Heart right ventricle (tissue), 16 donors: ENCODE results near the gene GATA6. TPM values are rescaled to one million over a fixed set of nuclear protein-coding genes. Genes with fewer than 3 reads are reported as not detected.

ENCODE experiments used
- ATAC-seq, 8 donors: fragments of 200-7000 bp; cut with Tn5 transposase; one replicate each; pipeline ENCODE4 v1.9.1; 2020; ENCODE audit warnings: mild to moderate bottlenecking in 8 of 8, moderate library complexity in 8 of 8, moderate number of reproducible peaks in 1 of 8
- DNase-seq, 2 donors: peaks; one replicate each; pipeline ENCODE4 v3.0.0-alpha.2; 2020
- H3K27ac ChIP-seq, 10 donors: fragments of 200-600 bp; sonication (generic) in 2 of 10; one replicate each; pipeline versions ENCODE4 v1.5.0 to v1.8.0; 2020 to 2022; ENCODE audit warnings: mild to moderate bottlenecking in 3 of 10
- H3K27me3 ChIP-seq, 7 donors: fragments of 200-600 bp; one replicate each; pipeline ENCODE4 v1.8.0; 2021 to 2022; ENCODE audit warnings: mild to moderate bottlenecking in 2 of 7
- H3K36me3 ChIP-seq, 9 donors: fragments of 200-600 bp; sonication (generic) in 1 of 9; one replicate each; pipeline versions ENCODE4 v1.5.0 to v1.8.0; 2020 to 2022; ENCODE audit warnings: mild to moderate bottlenecking in 2 of 9
- H3K4me1 ChIP-seq, 9 donors: fragments of 200-600 bp; sonication (generic) in 1 of 9; one replicate each; pipeline versions ENCODE4 v1.5.0 to v1.8.0; 2020 to 2022; ENCODE audit warnings: mild to moderate bottlenecking in 4 of 9
- H3K4me3 ChIP-seq, 10 donors: fragments of 200-600 bp; sonication (generic) in 2 of 10; one replicate each; pipeline versions ENCODE4 v1.5.0 to v1.8.0; 2020 to 2022; ENCODE audit warnings: mild to moderate bottlenecking in 7 of 10, moderate library complexity in 2 of 10
- H3K9me3 ChIP-seq, 11 donors: fragments of 200-600 bp in 10 of 11; sonication (generic) in 2 of 11; one replicate each; pipeline versions ENCODE4 v1.5.0 to v1.8.0; 2013 to 2022; ENCODE audit warnings: mild to moderate bottlenecking in 2 of 11, control low read depth in 1 of 11, moderate library complexity in 1 of 11
- WGBS, 2 donors: extraction: QIAGEN DNeasy Blood & Tissue Kit; methylation state at CpG; one replicate each; pipeline ENCODE4 v1.1.7; 2013; ENCODE audit warnings: inconsistent platforms in 1 of 2; 5-methylcytosine and 5-hydroxymethylcytosine counted together
- intact Hi-C, 10 donors: fragments of 100-400 bp; cut with DNase I; formaldehyde crosslinking; loops; one replicate each; pipeline versions ENCODE4 v1.11.1 to v1.14.2; 2022
- polyA plus RNA-seq, 2 donors: library from polyadenylated mRNA; stranded (reverse); fragments of 200-250 nt; gene quantifications; one replicate each; pipeline ENCODE4 v1.2.3, GENCODE V29; 2013
- total RNA-seq, 10 donors: library from RNA; stranded (reverse); fragmentation: NEBNext Ultra II Directional in 3 of 10; extraction: Animal tissue kit (Norgen Biotek cat#: 25700) in 3 of 10; gene quantifications; one replicate each; pipeline versions ENCODE4 v1.2.1 to v1.2.4, GENCODE V29; 2021 to 2023
- TF ChIP-seq, protein P1 (sequence below), 9 donors: fragments of 200-600 bp; sonication (generic) in 2 of 9; IDR thresholded peaks; one replicate each; pipeline versions ENCODE4 v1.5.0 to v1.8.0; 2021 to 2022; ENCODE audit warnings: antibody characterized with exemption in 9 of 9, mild to moderate bottlenecking in 5 of 9, moderate library complexity in 1 of 9
- donor health status: Arrhythmogenic right ventricular cardiomyopathy.
- donor health status: ischemic (EF 13 %, LVEDD 7.1; RV severe dilation, severe dysfunction).
- donor health status: healthy with polysubstance abuse.
- donor health status: DM: no; HTN: yes; CAD: no.
- donor health status: DM: no; HTN: no; CAD: no.
- donor health status: ischemic (EF 25% LVEDD 6.9; RV normal size, moderate dysfunction).
- donor health status: ischemic (EF 25% LVEDD 5.7; RV mildly dilated, moderate dysfunction).
- donor health status: healthy.
- donor health status: DM: yes; HTN: yes; CAD: no.
- donor health status: Ischemic cardiomyopathy.
- donor health status: ischemic (EF 35%, LVEDD 5.7; RV mildly dilated, moderate dysfunction).
- donor health status: nonischemic (EF 11% LVEDD 7.7; RV severe dilation, severe dysfunction).
- donor health status: DM: yes; HTN: yes; CAD: no.
- donor health status: PGD.
- donor health status: ischemic (EF 29% LVEDD 5.4; RV normal size, mild dysfunction).
- donor health status: nonischemic (EF 23%, LVEDD 6.1; RV moderate dilation, normal function).

The GATA6 gene
- total and polyA plus RNA-seq, 12 donors = 36.7 to 99.5 (median 69.0) TPM

DNA sequence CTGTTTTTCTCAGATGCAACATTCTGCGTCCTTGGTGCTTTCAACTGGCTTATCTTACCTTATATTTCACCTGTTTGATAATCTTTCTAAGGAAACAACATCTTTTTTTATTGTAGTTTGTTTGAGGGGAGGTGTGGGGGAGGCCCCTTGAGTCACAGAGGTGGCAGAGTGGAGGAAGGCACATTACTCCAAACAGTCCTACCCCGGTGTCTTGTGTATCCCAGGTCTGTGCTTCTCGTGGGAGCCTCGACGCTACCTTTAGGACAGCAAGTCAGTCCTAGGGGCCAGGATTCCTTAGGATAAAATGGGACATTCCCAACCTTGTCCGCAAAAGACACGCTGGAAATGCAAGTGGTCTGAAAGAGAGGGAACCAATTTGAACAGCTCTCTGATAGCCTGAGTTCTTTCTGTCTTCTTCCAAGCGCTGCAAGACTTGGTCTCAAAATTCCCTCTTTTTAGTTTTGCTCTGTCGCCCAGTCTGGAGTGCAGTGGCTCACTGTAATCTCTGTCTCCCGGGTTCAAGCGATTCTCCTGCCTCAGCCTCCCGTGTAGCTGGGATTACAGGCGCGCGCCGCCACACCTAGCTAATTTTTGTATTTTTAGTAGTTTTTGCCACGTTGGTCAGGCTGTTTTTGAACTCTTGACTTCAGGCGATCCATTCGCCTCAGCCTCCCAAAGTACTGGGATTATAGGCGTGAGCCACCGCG is 4.0 kb downstream of the GATA6 start:
- WGBS, 2 donors = 38 to 44% methylated on average over 22 of the region's 22 CpGs
- intact Hi-C loops = loop anchor here in 7 of 10 donors (5.0 to 10.0 kb wide), 8 partner anchors 94 to 531 kb away; no protein-coding TSS in a partner anchor
- peaks cover 0 to 98% (median under 1%) of the 10 kb centered on the region in 7 donors for H3K27me3 ChIP-seq
- TF ChIP-seq, protein P1, sequence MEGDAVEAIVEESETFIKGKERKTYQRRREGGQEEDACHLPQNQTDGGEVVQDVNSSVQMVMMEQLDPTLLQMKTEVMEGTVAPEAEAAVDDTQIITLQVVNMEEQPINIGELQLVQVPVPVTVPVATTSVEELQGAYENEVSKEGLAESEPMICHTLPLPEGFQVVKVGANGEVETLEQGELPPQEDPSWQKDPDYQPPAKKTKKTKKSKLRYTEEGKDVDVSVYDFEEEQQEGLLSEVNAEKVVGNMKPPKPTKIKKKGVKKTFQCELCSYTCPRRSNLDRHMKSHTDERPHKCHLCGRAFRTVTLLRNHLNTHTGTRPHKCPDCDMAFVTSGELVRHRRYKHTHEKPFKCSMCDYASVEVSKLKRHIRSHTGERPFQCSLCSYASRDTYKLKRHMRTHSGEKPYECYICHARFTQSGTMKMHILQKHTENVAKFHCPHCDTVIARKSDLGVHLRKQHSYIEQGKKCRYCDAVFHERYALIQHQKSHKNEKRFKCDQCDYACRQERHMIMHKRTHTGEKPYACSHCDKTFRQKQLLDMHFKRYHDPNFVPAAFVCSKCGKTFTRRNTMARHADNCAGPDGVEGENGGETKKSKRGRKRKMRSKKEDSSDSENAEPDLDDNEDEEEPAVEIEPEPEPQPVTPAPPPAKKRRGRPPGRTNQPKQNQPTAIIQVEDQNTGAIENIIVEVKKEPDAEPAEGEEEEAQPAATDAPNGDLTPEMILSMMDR (IDR thresholded peaks at IDR 0.05) = no peak
- no peaks in the 10 kb centered on the region for H3K9me3 ChIP-seq
- H3K4me1 ChIP-seq = peaks cover 0 to 31% (median 12%) of the 10 kb centered on the region in 9 donors
- ATAC-seq (no peak), DNase-seq (no peak)
- peak overlapping the region; percentile 66 to 97 (median 85) for H3K4me3 ChIP-seq
- H3K36me3 ChIP-seq = peaks cover 0 to 51% (median 23%) of the 10 kb centered on the region in 9 donors
- peak overlapping the region; percentile 80 to 100 (median 97) for H3K27ac ChIP-seq

DNA sequence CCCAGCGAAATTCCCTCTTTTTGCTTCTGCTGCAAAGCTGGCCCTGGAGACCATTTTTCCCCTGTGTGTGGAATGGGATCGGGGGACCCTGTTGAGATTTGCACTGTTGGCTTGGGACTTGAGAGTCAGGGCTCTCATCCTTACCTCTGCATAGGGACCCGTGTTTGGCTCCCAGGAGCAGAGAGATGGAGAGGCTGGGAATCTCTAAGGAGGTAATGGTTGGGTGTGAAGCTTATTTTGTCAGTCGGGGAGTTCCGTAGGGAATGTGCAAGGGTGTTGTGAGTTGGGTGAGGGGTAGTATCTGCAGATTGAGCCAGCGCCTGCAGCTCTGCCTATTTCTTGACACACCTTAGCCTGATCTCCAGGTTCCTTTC is 4.5 kb downstream of the GATA6 start:
- peaks cover 0 to 31% (median 9%) of the 10 kb centered on the region in 9 donors for H3K4me1 ChIP-seq
- ATAC-seq = peak in 1 of 8 donors; percentile 3
- 25 to 47% methylated on average over 6 of the region's 6 CpGs for WGBS, 2 donors
- DNase-seq = no peak
- H3K9me3 ChIP-seq = no peaks in the 10 kb centered on the region
- peak overlapping the region; percentile 66 to 97 (median 85) for H3K4me3 ChIP-seq
- intact Hi-C loops = loop anchor here in 9 of 10 donors (2.0 to 10.0 kb wide), 10 partner anchors 93 to 531 kb away; no protein-coding TSS in a partner anchor
- H3K36me3 ChIP-seq = peaks cover 0 to 52% (median 23%) of the 10 kb centered on the region in 9 donors
- TF ChIP-seq, protein P1 (IDR thresholded peaks at IDR 0.05) = no peak
- H3K27ac ChIP-seq = peak overlapping the region; percentile 80 to 100 (median 97)
- H3K27me3 ChIP-seq = peaks cover 0 to 98% (median 0%) of the 10 kb centered on the region in 7 donors

DNA sequence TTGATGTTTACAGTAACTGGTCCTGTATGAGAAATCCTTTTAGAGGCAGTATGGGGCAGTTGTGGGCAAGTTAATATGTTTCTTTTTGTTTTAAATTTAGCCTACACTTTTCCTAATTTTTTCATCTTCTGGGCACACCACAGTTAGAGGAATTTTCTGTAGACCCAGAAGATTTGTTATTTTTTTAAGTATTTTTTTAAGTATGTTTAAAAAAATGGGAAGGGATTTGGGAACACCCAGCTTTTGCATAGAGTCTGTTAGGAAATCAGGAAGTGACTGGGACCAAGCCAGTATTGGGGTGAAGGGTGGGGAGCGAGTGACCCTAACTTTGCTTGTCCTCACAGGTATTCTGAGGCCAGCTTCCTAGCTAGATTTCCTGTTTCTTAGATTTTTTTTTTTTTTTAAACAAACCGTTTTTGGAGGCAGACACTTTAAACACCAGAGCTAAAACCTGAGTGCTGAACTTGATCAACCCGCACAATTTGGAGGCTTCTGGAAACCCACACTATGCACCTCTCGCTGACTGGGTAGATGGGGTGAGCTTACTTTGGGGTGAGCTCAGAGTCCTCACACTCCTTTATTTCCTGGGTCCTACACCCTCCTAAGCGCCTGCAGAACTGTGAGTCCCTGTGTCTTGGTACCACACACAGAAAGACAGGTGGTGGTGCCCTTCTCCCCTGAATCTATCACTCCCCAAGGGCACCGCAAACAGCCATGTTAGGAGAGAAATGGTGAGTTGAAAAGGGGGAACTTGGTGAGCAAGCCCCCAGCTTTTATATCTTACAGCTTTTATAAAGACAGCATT is 5.2 kb downstream of the GATA6 start:
- DNase-seq (no peak), ATAC-seq (peak in 5 of 8 donors; percentile 16 to 62 (median 44))
- intact Hi-C loops = loop anchor here in 9 of 10 donors (2.0 to 10.0 kb wide), 10 partner anchors 93 to 530 kb away; no protein-coding TSS in a partner anchor
- TF ChIP-seq, protein P1 (IDR thresholded peaks at IDR 0.05) = peak in 5 of 9 donors; percentile 4 to 35 (median 30)
- peaks cover 0 to 98% (median 0%) of the 10 kb centered on the region in 7 donors for H3K27me3 ChIP-seq
- peak overlapping the region; percentile 23 to 97 (median 85) for H3K4me3 ChIP-seq
- H3K27ac ChIP-seq = peak overlapping the region; percentile 80 to 100 (median 97)
- H3K36me3 ChIP-seq = peaks cover 0 to 53% (median 23%) of the 10 kb centered on the region in 9 donors
- peaks cover 0 to 34% (median 11%) of the 10 kb centered on the region in 9 donors for H3K4me1 ChIP-seq
- no peaks in the 10 kb centered on the region for H3K9me3 ChIP-seq
- WGBS, 2 donors = 22 to 38% methylated on average over 6 of the region's 6 CpGs

DNA sequence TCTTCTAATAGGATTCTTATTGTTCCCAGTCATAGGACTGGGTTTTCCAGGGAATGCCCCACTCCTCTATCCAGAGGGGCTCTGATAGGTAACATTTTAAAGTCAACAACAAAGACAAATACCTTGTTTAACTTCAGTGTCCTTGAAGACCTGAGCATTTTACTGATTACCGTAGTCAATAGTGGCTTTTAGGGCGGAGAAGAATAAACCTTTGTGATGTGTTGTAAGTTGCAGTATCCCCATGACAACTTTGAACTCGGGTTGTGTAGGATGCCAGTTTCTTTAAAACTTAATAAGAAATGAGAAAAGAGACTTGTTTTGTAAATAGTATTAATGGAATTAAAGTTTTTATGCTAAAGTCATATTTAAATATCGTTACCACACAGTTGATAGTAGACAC is 6.0 kb downstream of the GATA6 start:
- intact Hi-C loops = loop anchor here in 6 of 10 donors (2.0 to 10.0 kb wide), 6 partner anchors 92 to 529 kb away; no protein-coding TSS in a partner anchor
- TF ChIP-seq, protein P1 (IDR thresholded peaks at IDR 0.05) = no peak
- Histone ChIP-seq H3K36me3 (peaks cover 0 to 56% (median 23%) of the 10 kb centered on the region in 9 donors), H3K9me3 (no peaks in the 10 kb centered on the region), H3K27me3 (peaks cover 0 to 93% (median 0%) of the 10 kb centered on the region in 7 donors), H3K27ac (peak overlapping the region; percentile 80 to 100 (median 97)), H3K4me3 (peak overlapping the region; percentile 23 to 97 (median 85)), H3K4me1 (peaks cover 2 to 41% (median 12%) of the 10 kb centered on the region in 9 donors)
- 35 to 52% methylated on average over 4 of the region's 4 CpGs for WGBS, 2 donors
- DNase-seq (no peak), ATAC-seq (no peak)
